Nephron progenitor cell (in vitro differentiated cells): Measurements from ENCODE around the gene INSYN2B.
"Not testable (repeated sequence)": the region's sequence is repeated elsewhere in the genome, so short reads cannot be mapped to it uniquely, and the experiment has no call there.

Source experiments
- DNase-seq: peaks from one replicate; pipeline ENCODE4 v3.0.0; 2021
- H3K27ac Mint-ChIP-seq: 2 replicates; pipeline ENCODE4 v1.8.0; 2021; ENCODE audit warnings: mild to moderate bottlenecking, moderate library complexity, mixed read lengths
- H3K27me3 Mint-ChIP-seq: 2 replicates; pipeline ENCODE4 v1.8.0; 2021; ENCODE audit warnings: mild to moderate bottlenecking, low read depth, mixed read lengths; ENCODE audit not compliant: poor library complexity
- H3K36me3 Mint-ChIP-seq: 2 replicates; pipeline ENCODE4 v1.8.0; 2021; ENCODE audit warnings: low read depth, mixed read lengths
- H3K4me1 Mint-ChIP-seq: 2 replicates; pipeline ENCODE4 v1.8.0; 2021; ENCODE audit warnings: mixed read lengths
- H3K4me3 Mint-ChIP-seq: 2 replicates; pipeline ENCODE4 v1.8.0; 2021; ENCODE audit warnings: mild to moderate bottlenecking, moderate library complexity, mixed read lengths
- H3K9me3 Mint-ChIP-seq: 2 replicates; pipeline ENCODE4 v1.8.0; 2021; ENCODE audit warnings: mild to moderate bottlenecking, moderate library complexity, mixed read lengths
- TF ChIP-seq, protein P1 (sequence below): fragments of 200-600 bp; sonication (generic); IDR thresholded peaks from 2 replicates; pipeline ENCODE4 v1.5.0; 2021; ENCODE audit warnings: antibody characterized with exemption

INSYN2B gene

DNA sequence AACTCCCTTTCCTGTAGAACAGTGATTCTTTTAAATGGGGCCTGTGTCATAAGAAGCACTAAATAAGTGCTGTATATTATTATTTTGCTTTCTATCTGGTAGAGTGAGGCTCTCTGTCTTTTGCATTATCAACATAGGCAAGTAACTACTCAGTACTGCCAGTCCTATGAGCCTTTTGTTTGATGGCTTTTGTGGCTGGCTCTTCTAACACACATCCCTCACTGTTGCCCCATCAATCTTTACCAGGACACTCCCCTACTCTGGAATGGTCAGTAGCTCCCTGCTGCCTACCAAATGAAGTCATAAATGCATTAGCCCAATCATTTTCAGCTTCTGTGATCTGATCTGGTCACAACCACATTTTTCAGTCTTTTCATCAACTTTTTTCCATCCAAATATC is 137.6 kb downstream of the INSYN2B start:
- no peak for DNase-seq

DNA sequence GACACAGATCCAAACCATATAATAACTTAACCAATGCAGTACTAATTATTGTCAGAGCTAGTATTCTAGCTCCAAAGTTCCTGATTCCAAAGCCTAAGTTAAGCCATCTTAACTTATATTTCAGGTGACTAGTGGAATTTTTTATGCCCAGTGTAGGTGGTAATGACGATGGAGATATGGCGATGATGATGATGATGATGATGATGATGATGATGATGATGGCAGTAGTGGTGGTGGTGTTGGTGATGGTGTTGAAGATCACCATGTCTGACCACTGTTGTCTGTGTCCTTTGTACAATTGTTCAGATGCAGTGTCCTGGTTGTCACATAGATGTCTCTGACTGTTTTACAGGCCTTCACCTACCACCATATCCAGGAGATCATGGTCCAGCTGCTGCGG is 139.9 kb downstream of the INSYN2B start:
- H3K36me3 Mint-ChIP-seq = no peaks in the 10 kb centered on the region
- TF ChIP-seq, protein P1, sequence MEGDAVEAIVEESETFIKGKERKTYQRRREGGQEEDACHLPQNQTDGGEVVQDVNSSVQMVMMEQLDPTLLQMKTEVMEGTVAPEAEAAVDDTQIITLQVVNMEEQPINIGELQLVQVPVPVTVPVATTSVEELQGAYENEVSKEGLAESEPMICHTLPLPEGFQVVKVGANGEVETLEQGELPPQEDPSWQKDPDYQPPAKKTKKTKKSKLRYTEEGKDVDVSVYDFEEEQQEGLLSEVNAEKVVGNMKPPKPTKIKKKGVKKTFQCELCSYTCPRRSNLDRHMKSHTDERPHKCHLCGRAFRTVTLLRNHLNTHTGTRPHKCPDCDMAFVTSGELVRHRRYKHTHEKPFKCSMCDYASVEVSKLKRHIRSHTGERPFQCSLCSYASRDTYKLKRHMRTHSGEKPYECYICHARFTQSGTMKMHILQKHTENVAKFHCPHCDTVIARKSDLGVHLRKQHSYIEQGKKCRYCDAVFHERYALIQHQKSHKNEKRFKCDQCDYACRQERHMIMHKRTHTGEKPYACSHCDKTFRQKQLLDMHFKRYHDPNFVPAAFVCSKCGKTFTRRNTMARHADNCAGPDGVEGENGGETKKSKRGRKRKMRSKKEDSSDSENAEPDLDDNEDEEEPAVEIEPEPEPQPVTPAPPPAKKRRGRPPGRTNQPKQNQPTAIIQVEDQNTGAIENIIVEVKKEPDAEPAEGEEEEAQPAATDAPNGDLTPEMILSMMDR = no peak
- H3K4me1 Mint-ChIP-seq = no peaks in the 10 kb centered on the region
- no peak overlapping the region for H3K4me3 Mint-ChIP-seq
- no peak overlapping the region for H3K27ac Mint-ChIP-seq
- peaks cover 4% of the 10 kb centered on the region for H3K9me3 Mint-ChIP-seq
- peaks cover 2% of the 10 kb centered on the region for H3K27me3 Mint-ChIP-seq
- no peak for DNase-seq

More for the DNA sequence above, 137.6 kb downstream of the INSYN2B start:
- Mint-ChIP-seq H3K27ac (no peak overlapping the region), H3K36me3 (no peaks in the 10 kb centered on the region), H3K4me1 (no peaks in the 10 kb centered on the region), H3K27me3 (peaks cover 2% of the 10 kb centered on the region), H3K9me3 (peaks cover 4% of the 10 kb centered on the region), H3K4me3 (no peak overlapping the region)
- TF ChIP-seq, protein P1 = no peak

DNA sequence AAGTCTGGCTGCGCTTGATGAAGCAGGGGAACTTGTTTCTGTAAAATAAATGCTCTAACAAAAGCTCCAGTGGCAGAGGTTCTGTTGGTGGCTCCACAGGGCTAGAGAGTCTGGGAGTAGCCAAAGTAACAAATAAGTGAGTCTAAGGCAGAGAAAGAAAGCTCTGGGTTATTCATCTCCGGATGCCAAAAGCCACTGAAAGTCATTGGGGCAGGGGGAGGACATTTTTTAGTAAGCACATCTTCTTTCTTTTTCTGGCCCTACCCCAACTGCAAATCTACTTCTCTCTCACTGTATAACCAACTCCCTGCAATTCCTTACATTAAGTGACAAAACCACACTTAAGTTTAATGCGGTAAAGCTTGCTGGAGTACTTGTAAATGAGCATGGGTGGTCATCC is 141.6 kb downstream of the INSYN2B start:
- Mint-ChIP-seq H3K9me3 (peaks cover 4% of the 10 kb centered on the region), H3K4me1 (no peaks in the 10 kb centered on the region), H3K27ac (no peak overlapping the region), H3K4me3 (no peak overlapping the region), H3K36me3 (no peaks in the 10 kb centered on the region), H3K27me3 (no peaks in the 10 kb centered on the region)
- TF ChIP-seq, protein P1 = no peak
- DNase-seq = no peak

DNA sequence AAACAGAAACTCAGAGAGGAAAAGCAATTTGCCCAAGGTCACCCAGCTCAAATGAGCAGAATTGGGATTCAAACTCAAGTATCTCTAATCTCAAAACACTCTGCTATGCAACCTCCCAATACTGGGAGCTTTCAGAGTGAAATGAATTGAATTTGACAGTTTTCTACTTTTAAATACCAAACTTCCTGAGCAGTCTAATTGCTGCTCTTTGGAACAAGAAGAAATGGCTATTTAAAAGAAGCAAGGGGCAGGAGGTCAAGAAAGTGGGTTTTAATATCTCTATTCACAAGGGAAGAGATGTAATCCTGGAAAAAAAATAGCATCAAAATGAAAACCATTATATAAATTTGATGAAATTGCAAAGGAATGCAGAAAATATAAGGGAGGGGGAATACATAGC is 142.6 kb downstream of the INSYN2B start:
- Mint-ChIP-seq H3K9me3 (peaks cover 4% of the 10 kb centered on the region), H3K4me3 (no peak overlapping the region), H3K36me3 (no peaks in the 10 kb centered on the region), H3K4me1 (no peaks in the 10 kb centered on the region), H3K27me3 (peaks cover 6% of the 10 kb centered on the region), H3K27ac (no peak overlapping the region)
- DNase-seq = no peak
- TF ChIP-seq, protein P1 = no peak

DNA sequence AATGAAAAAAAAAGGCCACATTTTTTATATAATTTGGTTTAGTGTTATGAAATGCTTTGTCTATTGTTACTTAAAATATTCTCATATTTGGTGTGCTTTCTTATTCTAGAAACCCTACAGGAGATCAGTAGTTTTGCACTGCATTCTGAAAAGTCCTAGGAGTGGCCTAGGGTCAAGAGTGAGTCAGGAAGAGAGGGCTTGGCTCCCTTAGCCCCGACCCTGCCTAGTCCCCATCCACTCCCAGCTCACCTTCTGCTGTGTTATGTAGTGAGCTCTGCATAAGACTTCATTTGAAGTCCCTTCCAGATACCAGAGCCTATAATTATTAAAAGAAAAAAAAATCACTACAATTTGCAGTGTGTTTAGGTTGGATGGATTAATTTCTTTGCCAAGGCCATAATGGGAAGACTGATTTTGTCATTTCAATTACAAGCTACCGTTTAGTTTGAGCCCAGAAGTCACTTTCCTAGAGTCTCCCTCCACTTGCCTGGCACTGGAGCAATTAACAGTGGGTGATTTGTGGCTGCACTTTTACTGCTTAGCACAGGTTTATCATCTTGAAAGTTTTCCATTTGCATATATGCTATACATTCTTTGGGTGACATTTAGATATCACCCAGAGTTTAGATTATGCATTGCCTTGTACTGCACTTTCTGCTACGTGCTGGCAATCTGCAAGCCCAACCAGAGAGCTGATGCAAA is 143.3 kb downstream of the INSYN2B start:
- no peaks in the 10 kb centered on the region for H3K4me1 Mint-ChIP-seq
- H3K27ac Mint-ChIP-seq = no peak overlapping the region
- TF ChIP-seq, protein P1 = no peak
- peaks cover 4% of the 10 kb centered on the region for H3K9me3 Mint-ChIP-seq
- H3K4me3 Mint-ChIP-seq = no peak overlapping the region
- peaks cover 6% of the 10 kb centered on the region for H3K27me3 Mint-ChIP-seq
- no peaks in the 10 kb centered on the region for H3K36me3 Mint-ChIP-seq
- no peak for DNase-seq

DNA sequence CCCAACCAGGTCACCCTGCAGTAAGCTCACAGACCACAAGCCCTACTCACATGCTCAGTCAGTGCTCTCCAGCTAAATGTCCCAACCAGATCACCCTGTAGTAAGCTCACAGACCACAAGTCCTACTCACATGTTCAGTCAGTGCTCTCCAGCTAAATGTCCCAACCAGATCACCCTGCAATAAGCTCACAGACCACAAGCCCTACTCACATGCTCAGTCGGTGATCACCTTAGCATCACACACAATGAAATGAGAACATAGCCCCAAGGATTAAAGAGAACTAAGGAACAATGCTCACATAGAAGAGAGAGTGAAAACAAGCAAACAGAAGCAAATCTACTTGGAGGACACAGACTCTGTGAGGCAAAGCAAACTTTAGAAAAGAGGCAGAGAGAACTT is 145.8 kb downstream of the INSYN2B start:
- not testable (repeated sequence) for H3K27ac Mint-ChIP-seq, H3K4me1 Mint-ChIP-seq, H3K27me3 Mint-ChIP-seq, H3K36me3 Mint-ChIP-seq, H3K9me3 Mint-ChIP-seq, DNase-seq, H3K4me3 Mint-ChIP-seq

DNA sequence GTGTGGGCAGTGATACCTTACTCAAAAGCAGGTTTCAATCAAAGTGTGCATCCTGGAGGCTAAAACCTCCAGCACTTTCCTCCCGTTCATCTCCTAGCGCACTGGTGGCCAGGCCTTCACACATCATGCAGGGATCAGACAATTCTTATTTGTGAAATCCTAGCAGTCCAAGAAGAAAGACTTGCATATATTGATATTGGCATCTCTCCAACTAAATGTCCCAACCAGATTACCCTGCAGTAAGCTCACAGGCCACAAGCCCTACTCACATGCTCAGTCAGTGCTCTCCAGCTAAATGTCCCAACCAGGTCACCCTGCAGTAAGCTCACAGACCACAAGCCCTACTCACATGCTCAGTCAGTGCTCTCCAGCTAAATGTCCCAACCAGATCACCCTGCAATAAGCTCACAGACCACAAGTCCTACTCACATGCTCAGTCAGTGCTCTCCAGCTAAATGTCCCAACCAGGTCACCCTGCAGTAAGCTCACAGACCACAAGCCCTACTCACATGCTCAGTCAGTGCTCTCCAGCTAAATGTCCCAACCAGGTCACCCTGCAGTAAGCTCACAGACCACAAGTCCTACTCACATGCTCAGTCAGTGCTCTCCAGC is 146.5 kb downstream of the INSYN2B start:
- H3K4me3 Mint-ChIP-seq, H3K36me3 Mint-ChIP-seq, H3K27me3 Mint-ChIP-seq, DNase-seq, H3K9me3 Mint-ChIP-seq, H3K4me1 Mint-ChIP-seq, H3K27ac Mint-ChIP-seq: not testable (repeated sequence)
